Measurements from ENCODE around the gene ADAMTSL1.

ADAMTSL1 gene

GRCh38 chr9:18575686-18576085 is 101.7 kb downstream of the ADAMTSL1 start:
- H3K27ac ChIP-seq, result no peak overlapping the region
- TF ChIP-seq, protein P1, sequence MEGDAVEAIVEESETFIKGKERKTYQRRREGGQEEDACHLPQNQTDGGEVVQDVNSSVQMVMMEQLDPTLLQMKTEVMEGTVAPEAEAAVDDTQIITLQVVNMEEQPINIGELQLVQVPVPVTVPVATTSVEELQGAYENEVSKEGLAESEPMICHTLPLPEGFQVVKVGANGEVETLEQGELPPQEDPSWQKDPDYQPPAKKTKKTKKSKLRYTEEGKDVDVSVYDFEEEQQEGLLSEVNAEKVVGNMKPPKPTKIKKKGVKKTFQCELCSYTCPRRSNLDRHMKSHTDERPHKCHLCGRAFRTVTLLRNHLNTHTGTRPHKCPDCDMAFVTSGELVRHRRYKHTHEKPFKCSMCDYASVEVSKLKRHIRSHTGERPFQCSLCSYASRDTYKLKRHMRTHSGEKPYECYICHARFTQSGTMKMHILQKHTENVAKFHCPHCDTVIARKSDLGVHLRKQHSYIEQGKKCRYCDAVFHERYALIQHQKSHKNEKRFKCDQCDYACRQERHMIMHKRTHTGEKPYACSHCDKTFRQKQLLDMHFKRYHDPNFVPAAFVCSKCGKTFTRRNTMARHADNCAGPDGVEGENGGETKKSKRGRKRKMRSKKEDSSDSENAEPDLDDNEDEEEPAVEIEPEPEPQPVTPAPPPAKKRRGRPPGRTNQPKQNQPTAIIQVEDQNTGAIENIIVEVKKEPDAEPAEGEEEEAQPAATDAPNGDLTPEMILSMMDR (conservative IDR thresholded peaks at IDR 0.05), result no peak

GRCh38 chr9:18579536-18579935 is 105.6 kb downstream of the ADAMTSL1 start:
- TF ChIP-seq, protein P1 (conservative IDR thresholded peaks at IDR 0.05), result no peak
- H3K27ac ChIP-seq, result no peak overlapping the region

GRCh38 chr9:18580151-18580550 is 106.2 kb downstream of the ADAMTSL1 start:
- no peak overlapping the region for H3K27ac ChIP-seq
- TF ChIP-seq, protein P1 (conservative IDR thresholded peaks at IDR 0.05), result no peak

GRCh38 chr9:18585996-18586395 is 112.0 kb downstream of the ADAMTSL1 start:
- TF ChIP-seq, protein P1 (conservative IDR thresholded peaks at IDR 0.05), result no peak
- no peak overlapping the region for H3K27ac ChIP-seq

- TF ChIP-seq, protein P1 (conservative IDR thresholded peaks at IDR 0.05), result no peak
- H3K27ac ChIP-seq, result no peak overlapping the region
Measured at GRCh38 chr9:18588002-18588401, 114.0 kb downstream of the ADAMTSL1 start.

DNA sequence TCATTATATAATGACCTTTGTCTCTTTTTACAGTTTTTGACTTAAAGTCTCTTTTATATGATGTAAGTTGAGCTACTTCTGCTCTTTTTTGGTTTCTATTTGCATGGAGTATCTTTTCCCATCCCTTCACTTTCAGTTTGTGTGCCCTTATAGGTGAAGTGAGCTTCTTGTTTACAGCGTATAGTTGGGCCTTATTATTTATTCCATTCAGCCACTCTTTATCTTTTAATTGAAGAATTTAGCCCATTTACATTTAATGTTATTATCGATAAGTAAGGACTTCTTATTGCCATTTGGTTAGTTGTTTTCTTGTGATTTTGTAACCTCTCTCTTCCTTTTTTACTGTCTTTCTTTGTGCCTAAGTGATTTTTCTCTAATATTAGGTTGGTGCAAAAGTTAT is 117.3 kb downstream of the ADAMTSL1 start:
- TF ChIP-seq, protein P1 (conservative IDR thresholded peaks at IDR 0.05), result no peak
- H3K27ac ChIP-seq, result no peak overlapping the region

- TF ChIP-seq, protein P1 (conservative IDR thresholded peaks at IDR 0.05), result no peak
- no peak overlapping the region for H3K27ac ChIP-seq
Measured at GRCh38 chr9:18594837-18595236, 120.9 kb downstream of the ADAMTSL1 start.

DNA sequence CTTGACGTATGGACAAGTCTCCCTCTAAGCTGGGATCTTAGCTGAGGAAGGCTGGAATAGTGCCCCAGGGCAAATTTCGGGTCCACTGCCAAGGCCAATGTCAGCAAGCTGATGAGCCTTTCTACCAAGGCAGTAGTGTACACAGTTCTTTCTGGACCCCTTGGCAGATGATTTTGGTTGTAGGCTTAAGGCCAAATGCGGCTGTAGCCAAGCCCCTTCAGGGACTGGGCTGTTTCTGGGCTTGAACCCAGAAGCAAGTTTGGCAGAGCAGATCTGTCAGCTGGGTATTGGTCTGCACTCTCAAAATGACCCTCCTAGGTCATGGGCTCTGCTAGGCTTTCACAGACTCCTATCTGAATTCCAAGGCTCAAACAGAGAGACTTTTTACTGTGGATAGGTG is 121.6 kb downstream of the ADAMTSL1 start:
- TF ChIP-seq, protein P1 (conservative IDR thresholded peaks at IDR 0.05), result no peak
- no peak overlapping the region for H3K27ac ChIP-seq
